Measurements from ENCODE around the gene TBC1D5.

The TBC1D5 gene

GRCh38 chr3:17390785-17391184 is 351.6 kb downstream of the TBC1D5 start:
- TF ChIP-seq EZH2phosphoT487 (IDR thresholded peaks at IDR 0.05; ENCODE audit: borderline replicate concordance, low read length) (no peak), CTCF (IDR thresholded peaks at IDR 0.05; ENCODE audit: low read depth, low read length, poor library complexity, severe bottlenecking) (no peak)

GRCh38 chr3:17387108-17387507 is 355.3 kb downstream of the TBC1D5 start:
- no peak overlapping the region for H3K4me3 ChIP-seq (ENCODE audit: low read length)
- no peaks in the 10 kb centered on the region for H3K9me3 ChIP-seq (ENCODE audit: control insufficient read depth, insufficient read depth, low read length)
- no peak for TF ChIP-seq CTCF (IDR thresholded peaks at IDR 0.05; ENCODE audit: low read depth, low read length, poor library complexity, severe bottlenecking)
- TF ChIP-seq EZH2phosphoT487 (IDR thresholded peaks at IDR 0.05; ENCODE audit: borderline replicate concordance, low read length), result no peak
- H3K36me3 ChIP-seq (ENCODE audit: control insufficient read depth, low read length), result peaks cover 5% of the 10 kb centered on the region; the same call in 1 of the 2 replicates
- H3K9me2 ChIP-seq (replicated peaks; ENCODE audit: control insufficient read depth, low read length), result no peaks in the 10 kb centered on the region
- H3K4me2 ChIP-seq (ENCODE audit: low read length), result no peak overlapping the region
- no peaks in the 10 kb centered on the region for H4K20me1 ChIP-seq (ENCODE audit: control insufficient read depth, insufficient read depth, low read depth, low read length)
- H3K4me1 ChIP-seq (ENCODE audit: control insufficient read depth, low read length), result no peaks in the 10 kb centered on the region
- no peaks in the 10 kb centered on the region for H3F3A ChIP-seq (ENCODE audit: control insufficient read depth, insufficient read depth)
- no peaks in the 10 kb centered on the region for H3K27me3 ChIP-seq (ENCODE audit: control insufficient read depth, low read length)
- no peaks in the 10 kb centered on the region for H3K79me2 ChIP-seq (ENCODE audit: control insufficient read depth, low read length)
- H3K27ac ChIP-seq (ENCODE audit: low read depth, low read length), result no peak overlapping the region

More at GRCh38 chr3:17390785-17391184, 351.6 kb downstream of the TBC1D5 start:
- Histone ChIP-seq H3K9me2 (replicated peaks; ENCODE audit: control insufficient read depth, low read length) (no peaks in the 10 kb centered on the region), H3K4me3 (ENCODE audit: low read length) (no peak overlapping the region), H3F3A (ENCODE audit: control insufficient read depth, insufficient read depth) (no peaks in the 10 kb centered on the region), H4K20me1 (ENCODE audit: control insufficient read depth, insufficient read depth, low read depth, low read length) (no peaks in the 10 kb centered on the region), H3K27ac (ENCODE audit: low read depth, low read length) (no peak overlapping the region), H3K79me2 (ENCODE audit: control insufficient read depth, low read length) (no peaks in the 10 kb centered on the region), H3K4me1 (ENCODE audit: control insufficient read depth, low read length) (no peaks in the 10 kb centered on the region), H3K27me3 (ENCODE audit: control insufficient read depth, low read length) (no peaks in the 10 kb centered on the region), H3K9me3 (ENCODE audit: control insufficient read depth, insufficient read depth, low read length) (peaks cover 4% of the 10 kb centered on the region; the same call in 1 of the 2 replicates), H3K4me2 (ENCODE audit: low read length) (no peak overlapping the region), H3K36me3 (ENCODE audit: control insufficient read depth, low read length) (peaks cover 5% of the 10 kb centered on the region; the same call in 1 of the 2 replicates)

GRCh38 chr3:17386432-17386831 is 356.0 kb downstream of the TBC1D5 start:
- TF ChIP-seq CTCF (IDR thresholded peaks at IDR 0.05; ENCODE audit: low read depth, low read length, poor library complexity, severe bottlenecking) (no peak), EZH2phosphoT487 (IDR thresholded peaks at IDR 0.05; ENCODE audit: borderline replicate concordance, low read length) (no peak)
- H3K27me3 ChIP-seq (ENCODE audit: control insufficient read depth, low read length), result no peaks in the 10 kb centered on the region

More at GRCh38 chr3:17386432-17386831, 356.0 kb downstream of the TBC1D5 start:
- no peaks in the 10 kb centered on the region for H4K20me1 ChIP-seq (ENCODE audit: control insufficient read depth, insufficient read depth, low read depth, low read length)
- no peaks in the 10 kb centered on the region for H3K79me2 ChIP-seq (ENCODE audit: control insufficient read depth, low read length)
- H3K4me1 ChIP-seq (ENCODE audit: control insufficient read depth, low read length), result no peaks in the 10 kb centered on the region
- no peak overlapping the region for H3K4me3 ChIP-seq (ENCODE audit: low read length)
- peaks cover 5% of the 10 kb centered on the region; the same call in 1 of the 2 replicates for H3K36me3 ChIP-seq (ENCODE audit: control insufficient read depth, low read length)
- no peaks in the 10 kb centered on the region for H3K9me2 ChIP-seq (replicated peaks; ENCODE audit: control insufficient read depth, low read length)
- H3K27ac ChIP-seq (ENCODE audit: low read depth, low read length), result no peak overlapping the region
- no peaks in the 10 kb centered on the region for H3K9me3 ChIP-seq (ENCODE audit: control insufficient read depth, insufficient read depth, low read length)
- H3F3A ChIP-seq (ENCODE audit: control insufficient read depth, insufficient read depth), result no peaks in the 10 kb centered on the region
- no peak overlapping the region for H3K4me2 ChIP-seq (ENCODE audit: low read length)
